HG03097 (cell line): Measurements from ENCODE around the gene DLX1.
"Not testable (repeated sequence)": the region's sequence is repeated elsewhere in the genome, so short reads cannot be mapped to it uniquely, and the experiment has no call there.

Experiments
- ATAC-seq: cut with Tn5 transposase; IDR thresholded peaks from one replicate; pipeline ENCODE4 v1.9.1; 2021; ENCODE audit not compliant: unreplicated experiment, low FRiP score

Gene DLX1

DNA sequence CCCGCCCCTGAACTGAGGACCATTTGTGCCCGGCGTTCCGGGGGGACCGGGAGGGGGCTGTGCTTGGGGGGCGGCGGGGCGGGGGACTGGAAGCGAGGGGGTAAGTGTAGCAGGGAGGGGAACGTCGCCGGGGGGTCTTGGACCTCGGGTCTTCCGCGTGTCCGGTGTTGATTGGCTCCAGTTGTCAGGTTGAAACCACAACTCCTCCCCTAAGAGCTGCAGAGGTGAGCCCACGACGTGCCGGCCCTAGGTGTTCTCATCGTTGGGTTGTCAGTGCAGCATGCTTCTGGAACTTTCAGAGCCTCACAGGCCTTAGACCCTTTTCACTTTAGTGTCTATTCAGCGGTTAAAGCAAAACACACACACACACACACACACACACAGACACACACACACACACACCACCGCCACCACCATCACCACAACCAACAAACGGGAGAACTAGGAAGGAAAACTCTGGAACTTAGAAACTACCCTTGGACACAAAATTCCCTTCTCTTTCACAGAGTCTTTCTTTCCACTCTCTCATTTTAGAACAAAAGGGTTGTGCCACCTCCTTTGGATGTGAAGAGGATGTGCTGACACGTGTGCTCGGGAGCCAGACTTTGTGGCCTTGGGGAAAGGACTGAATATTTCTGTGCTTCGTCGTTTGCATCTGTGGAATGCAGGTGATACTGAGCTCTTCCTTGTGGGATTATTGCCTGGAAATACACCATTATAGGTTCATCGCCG is 24.1 kb downstream of the DLX1 start:
- no peak for ATAC-seq

DNA sequence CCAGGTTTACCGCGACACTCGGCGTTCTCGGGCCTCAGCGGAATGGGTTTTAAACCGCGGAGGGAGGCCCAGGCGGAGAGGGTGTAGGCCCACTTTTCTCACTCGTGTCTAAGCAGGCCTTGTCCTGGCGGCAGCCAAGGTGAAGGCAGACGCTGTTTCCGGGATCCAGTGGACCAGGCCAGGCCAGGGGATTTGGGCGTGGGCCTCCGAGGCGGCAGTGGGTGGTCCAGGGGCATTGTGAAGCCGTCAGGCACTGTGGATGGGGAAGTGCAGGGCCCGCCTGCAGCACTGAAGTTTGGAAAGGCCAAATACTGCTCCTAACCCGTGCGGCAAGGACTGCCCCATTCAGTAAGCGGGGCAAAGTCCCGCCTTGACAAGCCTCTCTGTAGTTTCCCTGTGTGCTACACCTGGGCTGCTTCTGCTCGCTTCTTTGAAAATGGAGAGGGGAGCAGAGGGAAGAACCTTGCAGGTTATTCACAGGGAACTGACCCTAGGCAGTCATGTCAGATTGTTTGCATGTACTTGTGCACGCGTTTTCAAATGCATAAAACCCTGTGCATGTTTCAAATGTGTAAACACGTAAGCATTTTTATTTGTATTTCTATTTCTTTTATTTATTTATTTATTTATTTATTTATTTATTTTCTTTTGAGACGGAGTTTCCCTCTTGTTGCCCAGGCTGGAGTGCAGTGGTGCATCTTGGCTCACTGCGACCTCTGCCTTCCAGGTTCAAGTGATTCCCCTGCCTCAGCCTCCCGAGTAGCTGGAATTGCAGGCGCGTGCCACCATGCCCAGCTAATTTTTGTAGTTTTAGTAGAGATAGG is 24.9 kb downstream of the DLX1 start:
- no peak for ATAC-seq

DNA sequence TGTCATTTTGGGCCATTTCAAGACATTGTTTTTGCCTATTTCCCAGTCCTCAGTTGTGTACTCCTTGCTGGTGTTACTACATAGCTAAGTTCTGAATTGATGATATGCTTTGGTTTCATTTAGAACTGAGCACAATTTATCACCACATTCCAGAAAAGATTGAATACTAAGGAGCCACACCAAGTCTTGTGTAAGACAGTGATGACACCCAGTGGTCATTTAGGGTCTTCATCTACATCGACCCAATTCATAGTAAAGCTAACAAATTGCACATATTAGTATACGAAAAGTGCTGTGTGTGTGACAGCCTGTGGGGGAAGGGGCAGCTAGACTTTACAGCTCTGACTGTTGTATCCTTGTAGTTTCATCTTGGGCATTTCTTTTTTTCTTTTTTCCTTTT is 28.3 kb downstream of the DLX1 start:
- no peak for ATAC-seq

DNA sequence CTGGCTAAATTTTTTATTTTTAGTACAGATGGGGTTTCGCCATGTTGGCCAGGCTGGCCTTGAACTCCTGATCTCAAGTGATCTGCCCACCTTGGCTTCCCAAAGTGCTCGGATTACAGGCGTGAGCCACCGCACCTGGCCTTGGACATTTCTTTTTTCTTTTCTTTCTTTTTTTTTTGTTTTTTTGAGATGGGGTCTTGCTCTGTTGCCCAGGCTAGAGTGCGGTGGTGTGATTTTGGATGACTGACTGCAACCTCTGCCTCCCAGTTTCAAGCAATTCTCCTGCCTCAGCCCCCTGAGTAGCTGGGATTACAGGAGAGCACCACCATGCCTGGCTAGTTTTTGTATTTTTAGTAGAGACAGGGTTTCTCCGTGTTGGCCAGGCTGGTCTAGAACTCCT is 28.9 kb downstream of the DLX1 start:
- ATAC-seq, result not testable (repeated sequence)

DNA sequence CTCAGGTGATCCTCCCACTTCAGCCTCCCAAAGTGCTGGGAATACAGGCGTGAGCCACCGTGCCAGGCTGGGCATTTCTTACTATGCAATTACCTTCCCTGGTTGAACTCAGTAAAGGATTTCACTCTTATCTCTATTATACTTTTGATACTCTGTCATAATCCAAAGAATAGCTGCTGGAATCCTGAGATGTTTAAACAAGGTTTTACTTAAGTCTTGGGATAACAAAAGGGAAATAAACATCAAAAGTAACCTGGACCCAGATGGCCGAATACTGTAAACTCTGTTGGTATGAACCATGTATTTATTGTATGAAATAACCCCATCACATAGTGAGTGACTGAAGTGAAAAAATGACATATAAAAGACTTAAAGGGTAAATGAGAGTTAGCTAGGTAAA is 29.3 kb downstream of the DLX1 start:
- ATAC-seq, result no peak

DNA sequence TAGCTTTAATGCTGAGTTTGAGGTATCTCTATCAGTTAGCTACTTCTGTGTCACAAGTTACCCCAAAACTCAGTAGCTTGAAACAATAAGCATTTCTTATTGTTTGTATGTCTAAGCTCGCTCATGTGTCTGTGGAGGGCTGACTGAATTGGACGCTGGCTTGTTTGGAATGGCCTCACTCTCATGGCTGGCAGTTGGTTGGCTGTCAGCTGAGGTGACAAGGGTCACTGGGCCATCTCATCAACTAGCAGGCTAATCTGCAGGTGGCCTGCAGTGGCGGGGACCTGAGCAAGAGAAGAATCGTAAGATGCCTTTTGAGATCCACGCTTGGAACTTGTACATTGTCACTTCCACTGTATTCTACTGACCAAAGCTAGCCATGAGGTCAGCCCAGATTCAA is 30.8 kb downstream of the DLX1 start:
- ATAC-seq, result no peak

DNA sequence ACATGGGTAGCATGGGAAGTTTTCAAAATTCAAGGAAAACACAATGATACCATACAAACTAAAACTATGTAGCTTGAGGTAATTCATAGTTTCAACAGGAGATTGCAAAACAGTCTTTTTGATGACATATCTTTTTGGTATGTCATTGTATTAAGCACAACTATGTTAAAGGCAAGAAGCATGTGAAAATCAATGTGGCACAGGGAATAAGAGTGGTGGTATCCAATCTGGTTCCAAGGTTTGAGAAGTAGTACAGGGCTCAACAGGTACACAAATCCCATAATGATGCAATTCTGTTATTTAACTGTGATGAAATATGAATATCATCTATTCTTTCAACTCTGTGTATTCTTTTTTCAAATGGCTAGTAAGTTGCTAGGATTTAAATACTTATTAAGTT is 33.8 kb downstream of the DLX1 start:
- no peak for ATAC-seq

DNA sequence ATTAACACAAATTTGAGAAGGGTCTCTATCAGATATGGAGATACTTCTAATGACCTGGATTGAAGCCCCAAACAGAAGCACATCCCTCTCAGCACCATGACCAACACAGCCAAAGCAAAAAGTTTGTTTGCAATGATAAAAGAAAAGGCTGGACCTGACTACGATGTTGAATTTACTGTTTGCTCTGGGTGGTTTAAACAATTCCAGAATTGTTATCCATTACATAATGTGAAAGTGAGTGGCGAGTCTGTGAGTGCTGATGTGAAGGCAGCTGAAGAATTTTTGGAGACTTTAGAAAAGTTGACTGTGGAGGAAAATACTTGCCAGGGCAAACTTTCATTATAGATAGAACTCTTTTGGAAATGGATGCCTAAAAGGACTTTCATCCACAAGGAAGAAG is 34.8 kb downstream of the DLX1 start:
- ATAC-seq, result no peak

DNA sequence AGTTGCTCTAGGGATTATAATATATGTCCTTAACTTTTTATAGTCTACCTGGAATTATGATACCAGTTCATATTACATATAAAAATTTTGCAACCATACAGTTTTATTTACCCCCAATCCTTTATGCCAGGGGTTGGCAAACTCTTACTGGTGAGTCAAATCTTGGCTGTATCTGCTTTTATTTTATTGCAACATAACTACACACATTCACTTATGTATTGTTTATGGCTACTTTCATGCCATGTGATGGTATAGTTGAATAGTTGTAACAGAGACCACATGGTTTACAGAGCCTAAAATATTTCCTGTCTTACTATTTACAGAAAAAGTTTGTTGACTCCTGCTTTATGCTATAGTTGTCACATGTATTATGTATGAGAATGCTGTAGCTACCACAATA is 43.2 kb downstream of the DLX1 start:
- ATAC-seq, result no peak

DNA sequence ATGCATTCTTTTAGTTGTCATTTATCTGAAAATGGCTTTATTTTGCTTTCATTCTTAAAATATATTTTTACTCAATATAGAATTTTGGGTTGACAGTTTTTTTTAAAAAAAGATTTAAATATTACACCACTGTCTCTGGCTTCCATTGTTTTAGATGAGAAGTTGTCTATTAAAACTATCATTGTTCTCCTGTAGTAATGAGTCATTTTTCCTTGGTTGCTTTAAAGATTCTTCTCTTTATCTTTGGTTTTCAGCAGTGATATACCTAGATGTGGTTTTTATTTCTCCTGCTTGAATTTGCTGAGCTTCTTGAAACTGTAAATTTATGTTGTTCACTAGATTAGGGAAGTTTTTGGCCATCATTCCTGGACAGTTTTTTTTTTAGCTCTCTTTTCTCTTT is 44.1 kb downstream of the DLX1 start:
- ATAC-seq, result no peak

DNA sequence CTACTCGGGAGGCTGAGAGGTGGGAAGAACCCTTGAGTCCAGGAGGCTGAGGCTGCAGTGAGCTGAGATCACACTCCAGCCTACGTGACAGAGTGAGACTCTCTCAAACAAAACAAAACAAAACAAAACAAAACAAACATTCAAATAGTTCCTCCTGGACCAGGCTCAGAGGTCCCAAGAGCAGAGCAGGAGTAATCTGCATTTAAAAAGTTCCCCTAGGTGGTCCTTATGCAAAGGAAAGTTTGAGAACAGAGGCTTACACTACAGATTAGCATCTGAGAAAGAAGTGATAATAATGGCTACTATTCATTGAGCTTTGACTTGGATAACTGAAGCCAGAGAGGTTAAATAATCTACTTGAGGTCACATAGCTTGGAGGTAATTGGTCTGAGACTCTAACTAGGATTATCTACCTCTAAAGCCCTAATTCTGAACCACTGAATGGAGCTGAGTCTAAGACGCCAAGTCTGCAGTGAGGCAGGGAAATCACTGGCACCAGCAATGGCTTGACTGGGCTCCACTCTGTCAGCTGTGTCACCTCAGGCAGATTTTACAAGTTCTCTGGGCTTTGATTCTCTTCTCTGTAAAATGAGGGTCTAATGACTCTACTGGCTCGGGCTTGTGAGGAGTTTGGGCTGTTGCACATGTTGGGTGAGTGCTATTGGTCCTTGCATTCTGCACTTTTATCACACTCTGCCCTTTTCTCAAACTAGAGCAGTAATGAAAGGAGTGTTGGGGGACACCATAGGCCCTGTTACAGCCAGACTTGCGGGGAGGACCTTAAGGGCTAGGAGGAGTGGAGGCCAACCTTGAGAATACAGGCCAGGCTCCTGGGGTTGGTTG is 46.6 kb downstream of the DLX1 start:
- no peak for ATAC-seq

DNA sequence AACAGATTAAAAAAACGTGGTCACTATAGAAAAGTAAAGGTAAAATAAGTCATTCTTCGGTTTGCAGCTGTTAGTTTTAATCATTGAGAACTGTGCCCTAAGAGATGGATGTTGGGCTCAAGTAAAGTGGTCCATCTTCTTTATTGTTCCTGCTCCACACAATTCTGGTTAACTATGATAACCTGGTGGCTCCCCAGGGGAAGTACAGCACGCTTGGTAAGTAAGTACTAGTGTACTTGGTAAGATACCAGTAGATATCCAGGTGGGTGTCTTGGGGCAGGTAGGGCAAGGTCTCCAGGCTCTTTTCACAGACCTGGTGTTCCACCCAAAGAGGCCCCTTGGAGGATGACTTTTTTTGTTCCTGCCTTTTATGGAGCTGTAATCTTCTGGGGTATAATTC is 49.0 kb downstream of the DLX1 start:
- no peak for ATAC-seq

DNA sequence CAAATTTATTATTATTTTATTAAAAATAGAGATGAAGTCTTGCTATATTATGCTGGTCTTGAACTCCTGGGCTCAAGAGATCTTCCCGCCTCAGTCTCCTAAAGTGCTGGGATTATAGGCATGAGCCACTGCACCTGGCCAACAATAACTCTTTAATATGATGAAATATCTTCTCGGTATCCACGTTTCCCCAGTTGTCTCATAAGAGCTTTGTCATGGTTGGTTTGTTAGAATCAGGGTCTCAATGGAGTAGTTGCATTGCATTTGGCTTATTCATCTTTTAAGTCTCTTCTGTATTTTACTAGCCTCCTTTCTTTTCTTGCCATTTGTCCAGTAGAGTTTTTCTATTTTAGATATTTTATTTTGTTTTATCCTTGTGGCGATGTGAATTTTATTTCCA is 50.1 kb downstream of the DLX1 start:
- ATAC-seq, result no peak

DNA sequence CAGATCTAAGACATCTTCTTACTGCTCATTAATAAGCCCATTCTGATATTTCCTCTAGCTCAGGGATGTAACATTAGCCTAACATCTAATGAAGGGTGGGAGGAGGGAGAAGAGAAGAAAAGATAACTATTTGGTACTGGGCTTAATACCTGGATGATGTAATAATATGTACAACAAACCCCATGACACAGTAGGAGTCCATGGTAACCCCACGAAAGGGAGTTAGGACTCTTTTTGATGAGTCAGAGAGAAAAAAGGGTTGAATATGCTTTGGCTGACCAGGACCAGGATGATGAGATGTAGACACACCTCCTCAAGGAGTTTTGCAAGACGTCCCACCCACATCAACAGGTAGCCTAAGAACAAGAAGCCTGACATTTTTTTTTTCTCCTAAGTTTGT is 51.8 kb downstream of the DLX1 start:
- no peak for ATAC-seq

DNA sequence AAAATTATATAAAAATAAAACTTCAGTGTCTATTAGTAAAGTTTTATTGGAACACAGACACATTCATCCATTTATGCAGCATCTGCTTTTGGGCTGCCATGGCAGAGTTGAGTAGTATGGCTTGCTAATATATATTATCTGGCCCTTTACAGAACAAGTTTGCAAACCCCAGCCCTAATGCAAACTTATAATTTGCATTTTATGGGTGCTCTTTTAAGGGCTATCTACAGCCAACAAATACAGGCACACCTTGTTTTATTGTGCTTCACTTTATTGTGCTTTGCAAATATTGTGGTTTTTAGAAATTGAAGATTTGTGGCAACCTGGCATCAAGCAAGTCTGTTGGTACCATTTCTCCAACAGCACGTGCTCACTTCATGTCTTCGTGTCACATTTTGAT is 52.6 kb downstream of the DLX1 start:
- no peak for ATAC-seq

DNA sequence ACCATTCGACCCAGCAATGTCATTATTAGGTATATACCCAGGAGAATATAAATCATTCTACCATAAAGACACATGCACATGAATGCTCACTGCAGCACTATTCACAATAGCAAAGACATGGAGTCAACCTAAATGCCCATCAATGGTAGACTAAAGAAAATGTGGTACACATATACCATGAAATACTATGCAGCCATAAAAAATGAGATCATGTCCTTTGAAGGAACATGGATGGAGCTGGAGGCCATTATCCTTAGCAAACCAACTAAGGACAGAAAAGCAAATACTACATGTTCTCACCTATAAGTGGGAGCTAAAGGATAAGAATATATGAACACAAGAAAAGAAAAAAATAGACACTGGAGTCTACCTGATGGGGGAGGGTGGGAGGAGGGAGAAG is 53.4 kb downstream of the DLX1 start:
- not testable (repeated sequence) for ATAC-seq
